GM10847 (cell line): ENCODE results near the gene ADAMTS15.

Experiments
- POLR2A ChIP-seq: IDR thresholded peaks from 2 replicates; pipeline ENCODE4 v1.6.1; 2011; ENCODE audit not compliant: insufficient read length; ENCODE audit errors: extremely low read depth

Gene ADAMTS15

GRCh38 chr11:130413405-130414106, 34.9 kb upstream of the ADAMTS15 start:
- TF ChIP-seq POLR2A: no peak

DNA sequence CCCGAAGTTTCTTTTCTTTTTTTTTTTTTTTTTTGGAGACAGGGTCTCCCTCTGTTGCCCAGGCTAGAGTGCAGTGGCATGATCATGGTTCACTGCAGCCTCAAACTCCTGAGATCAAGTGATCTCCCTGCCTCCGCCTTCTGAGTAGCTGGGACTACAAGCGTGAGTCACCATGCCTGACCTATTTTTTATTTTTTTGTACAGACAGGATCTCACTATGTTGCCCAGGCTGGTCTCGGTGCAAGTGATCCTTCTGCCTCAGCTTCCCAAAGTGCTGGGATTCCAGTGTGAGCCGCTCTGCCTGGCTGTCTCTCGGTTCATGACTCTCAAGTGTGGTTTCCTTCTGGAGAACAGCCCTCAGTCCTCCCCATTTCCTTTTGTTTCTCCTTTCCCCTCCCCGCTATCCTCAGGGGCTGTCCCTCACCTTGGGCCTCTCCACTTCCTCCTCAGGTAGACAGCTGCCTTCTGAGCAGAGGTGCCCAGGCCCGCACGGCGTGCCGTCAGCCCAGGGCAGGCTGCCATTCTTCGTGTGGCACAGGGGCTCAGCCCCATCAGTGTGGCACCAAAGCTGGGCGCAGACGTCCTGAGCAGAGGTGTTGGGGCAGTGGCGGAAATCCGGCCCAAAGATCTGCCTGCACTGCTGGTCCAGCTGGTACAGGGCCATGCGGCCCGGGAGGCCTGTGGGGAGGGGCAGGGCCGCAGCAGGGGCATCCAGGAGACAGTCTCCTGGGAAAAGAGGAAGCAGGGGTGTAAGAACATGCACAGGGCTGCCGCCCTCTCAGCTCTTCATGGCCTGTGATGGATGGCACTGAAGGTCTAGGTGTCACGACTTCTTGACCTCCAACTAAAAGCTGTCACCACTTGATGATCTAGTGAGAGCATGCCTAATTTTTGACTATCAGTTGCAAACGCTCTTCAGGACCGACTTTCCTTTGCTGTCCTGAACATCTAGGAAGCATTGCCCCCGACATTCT, 34.1 kb upstream of the ADAMTS15 start:
- no peak for TF ChIP-seq POLR2A

GRCh38 chr11:130415731-130416529, 32.5 kb upstream of the ADAMTS15 start:
- TF ChIP-seq POLR2A: no peak

DNA sequence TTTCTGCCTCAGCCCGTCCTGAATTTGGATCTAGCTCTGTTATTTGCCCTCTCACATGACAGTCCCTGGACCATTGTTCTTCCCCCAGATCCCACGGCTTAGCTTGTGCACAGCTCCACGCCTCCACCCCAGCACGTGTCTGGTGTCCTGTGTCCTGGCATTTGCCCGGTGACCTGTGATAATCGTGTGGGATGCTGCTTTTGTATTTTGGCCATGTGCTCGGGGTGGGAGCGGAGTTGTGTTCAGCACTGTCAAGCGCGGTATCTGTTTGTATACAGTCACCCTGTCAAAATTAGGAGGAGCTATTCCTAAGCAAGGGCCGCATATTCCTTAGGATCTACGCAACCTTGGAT, 31.9 kb upstream of the ADAMTS15 start:
- no peak for TF ChIP-seq POLR2A

DNA sequence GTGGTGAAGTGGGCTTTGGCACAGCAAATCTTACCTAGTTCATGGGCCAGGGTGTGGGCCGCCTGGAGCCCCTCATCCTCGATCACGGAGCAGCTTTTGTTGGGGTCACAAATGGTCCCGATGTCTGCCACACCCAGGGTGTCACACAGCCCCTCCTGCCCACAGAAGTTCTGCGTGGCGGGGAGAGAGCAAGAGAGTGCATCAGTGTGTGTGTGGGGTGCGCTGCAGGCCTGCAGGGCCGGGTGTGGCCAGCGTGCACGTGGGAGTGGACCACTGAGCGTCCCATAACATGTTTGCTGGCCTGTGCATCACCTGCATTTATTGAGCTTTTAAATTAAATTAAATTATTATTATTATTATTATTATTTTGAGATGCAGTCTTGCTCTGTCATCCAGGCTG, 31.5 kb upstream of the ADAMTS15 start:
- no peak for TF ChIP-seq POLR2A

DNA sequence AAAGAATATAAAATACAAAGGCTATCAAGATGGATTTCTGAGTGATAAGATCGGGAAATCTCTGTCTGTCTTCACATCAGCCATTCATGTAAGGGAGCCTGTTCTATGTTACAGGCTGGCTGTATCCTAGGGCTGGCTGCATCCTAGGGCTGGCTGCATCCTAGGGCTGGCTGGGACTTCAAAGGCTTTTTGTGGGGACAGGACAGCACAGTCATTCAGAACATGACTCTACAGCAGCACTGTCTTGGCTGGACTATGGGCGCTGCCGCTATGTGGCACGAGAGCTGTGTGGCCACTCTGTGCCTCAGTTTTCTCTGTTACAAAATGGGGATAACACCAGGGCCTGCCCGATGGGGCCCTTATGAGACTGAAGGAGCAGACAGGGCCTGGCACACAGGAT, 30.2 kb upstream of the ADAMTS15 start:
- TF ChIP-seq POLR2A: no peak

DNA sequence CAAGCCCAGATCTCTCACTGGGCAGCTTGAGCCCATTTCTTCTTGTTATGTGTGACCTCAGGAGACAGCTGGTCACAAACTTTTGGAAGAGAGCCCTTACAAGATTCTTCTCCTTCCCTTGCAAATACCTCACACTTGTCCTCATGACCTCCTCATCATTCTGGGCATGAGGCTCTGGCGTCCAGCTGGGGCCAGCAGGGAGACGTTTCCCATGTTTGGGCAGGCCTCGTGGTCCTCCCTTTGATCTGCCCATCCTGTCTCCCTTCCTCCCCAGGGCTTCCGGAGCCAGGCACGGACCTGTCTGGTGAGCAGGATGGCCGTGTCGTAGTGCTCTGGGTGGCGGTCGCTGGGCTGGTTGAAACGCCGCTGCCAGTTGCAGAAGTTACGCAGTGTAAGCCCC, 29.7 kb upstream of the ADAMTS15 start:
- no peak for TF ChIP-seq POLR2A

DNA sequence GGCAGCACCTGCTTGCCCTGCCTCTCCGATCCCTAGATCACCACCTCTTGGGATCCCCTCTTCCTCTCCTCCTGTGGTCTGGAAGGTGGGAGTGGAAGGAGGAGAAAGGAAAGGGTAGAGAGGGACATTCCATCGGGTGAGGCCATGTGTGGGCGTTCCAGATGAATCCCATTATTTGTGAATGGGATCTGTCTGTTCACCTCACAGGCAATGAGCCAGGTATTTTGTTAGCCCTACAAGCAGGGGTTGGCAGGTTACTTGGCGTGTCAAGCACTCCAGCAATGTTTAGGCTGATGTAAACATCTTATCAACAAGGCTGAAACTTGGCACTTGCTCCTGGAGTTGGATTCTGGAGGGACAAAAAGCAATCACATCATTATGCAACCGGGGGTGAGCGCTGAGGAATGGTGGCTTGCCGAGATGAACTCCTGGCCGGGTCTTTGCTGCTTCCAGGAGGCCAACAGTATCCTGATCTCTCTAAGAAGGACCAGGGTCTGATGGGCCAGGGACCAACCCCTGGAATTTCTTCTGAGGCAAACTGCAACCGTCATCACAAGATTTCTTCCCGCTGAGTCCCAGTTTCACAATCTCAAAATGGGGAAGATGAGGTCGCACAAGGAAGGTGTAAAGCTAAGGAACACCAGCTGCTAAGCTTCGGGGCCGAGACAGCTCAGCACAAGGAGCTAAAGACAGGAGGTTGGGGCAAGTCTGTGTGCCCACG, 27.8 kb upstream of the ADAMTS15 start:
- no peak for TF ChIP-seq POLR2A

- TF ChIP-seq POLR2A: no peak
Observed at GRCh38 chr11:130421199-130421585, 27.3 kb upstream of the ADAMTS15 start.

DNA sequence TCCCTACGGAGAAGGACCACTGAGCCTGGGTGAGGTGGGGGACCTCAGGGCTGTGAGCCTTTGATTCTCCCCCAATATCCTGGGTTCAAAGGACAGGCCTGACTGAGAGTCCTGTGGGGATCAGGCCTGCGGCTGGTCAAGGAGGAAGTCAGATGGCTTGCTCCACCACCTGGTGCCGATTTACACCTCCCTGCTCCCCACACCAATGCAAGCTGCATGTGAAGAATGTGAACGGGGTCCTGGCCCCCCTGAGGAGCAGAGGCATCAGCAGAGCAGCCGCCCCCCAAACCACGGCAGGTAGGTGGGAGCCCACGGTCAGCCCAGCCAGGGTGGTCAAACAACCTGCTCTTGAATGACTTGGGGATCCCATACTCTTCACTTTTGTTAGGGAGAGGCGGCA, 26.7 kb upstream of the ADAMTS15 start:
- TF ChIP-seq POLR2A: no peak

DNA sequence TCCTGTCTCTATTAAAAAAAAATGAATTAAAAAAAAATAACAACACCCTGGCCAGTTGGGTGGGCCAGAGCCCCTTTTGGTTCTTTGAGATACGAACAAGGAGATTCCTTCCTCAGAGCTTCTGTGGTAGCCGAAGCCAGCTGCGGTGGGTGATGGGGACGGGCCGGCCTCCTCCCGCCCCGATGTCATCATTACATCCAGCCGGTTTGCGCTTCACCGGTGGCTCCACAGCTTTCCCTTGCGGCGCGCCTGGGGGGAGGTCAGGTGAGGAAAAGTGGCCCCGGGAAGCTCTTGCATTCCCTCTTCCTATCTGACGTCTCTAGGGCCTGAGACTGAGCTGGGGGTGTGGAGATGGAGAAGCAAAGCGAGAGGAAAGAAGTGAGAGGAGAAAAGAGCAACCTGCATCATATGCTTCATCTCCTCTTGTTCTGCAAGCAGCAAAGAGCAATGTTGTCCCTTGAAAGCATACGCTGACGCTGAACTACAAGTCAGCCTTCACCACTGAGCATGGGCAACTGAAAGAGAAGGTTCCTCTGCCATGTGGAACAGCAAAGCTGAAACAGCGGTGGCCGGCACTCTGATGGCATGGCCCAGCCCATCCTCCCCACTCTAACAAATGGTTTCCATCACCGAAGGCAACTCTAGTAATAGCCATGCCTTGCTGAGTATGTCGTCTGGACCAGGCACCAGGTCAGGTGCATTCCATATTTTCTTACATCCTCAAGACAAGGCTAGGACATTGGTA, 26.0 kb upstream of the ADAMTS15 start:
- TF ChIP-seq POLR2A: no peak

DNA sequence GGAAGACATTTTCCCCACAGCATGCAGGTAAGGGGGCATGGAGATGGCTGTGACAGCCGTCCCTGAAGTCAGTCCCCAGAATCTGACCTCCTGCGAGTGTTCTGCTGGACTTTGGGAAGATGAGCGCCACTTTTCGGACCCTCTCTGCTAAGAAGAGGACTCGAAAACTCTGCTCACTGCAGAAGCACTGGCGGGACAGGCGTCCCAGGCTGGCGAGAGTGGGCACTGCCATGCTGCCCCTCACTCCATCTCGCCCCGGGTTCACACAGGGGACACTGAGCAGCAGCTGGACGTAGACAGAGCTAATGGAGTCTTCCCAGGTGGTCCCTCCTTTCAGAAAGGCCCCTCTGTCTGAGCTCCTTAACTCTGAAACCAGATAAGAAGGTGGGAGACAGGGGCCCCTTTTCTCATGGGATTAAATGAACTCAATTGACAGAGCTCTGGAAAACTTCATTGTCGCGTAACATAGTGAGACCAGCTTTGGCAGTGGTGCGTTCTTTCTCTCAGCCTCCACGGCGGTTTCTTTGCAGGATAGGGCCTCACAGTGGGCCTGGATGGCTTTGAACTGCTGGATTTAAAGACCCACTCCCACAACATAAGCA, 24.8 kb upstream of the ADAMTS15 start:
- no peak for TF ChIP-seq POLR2A

DNA sequence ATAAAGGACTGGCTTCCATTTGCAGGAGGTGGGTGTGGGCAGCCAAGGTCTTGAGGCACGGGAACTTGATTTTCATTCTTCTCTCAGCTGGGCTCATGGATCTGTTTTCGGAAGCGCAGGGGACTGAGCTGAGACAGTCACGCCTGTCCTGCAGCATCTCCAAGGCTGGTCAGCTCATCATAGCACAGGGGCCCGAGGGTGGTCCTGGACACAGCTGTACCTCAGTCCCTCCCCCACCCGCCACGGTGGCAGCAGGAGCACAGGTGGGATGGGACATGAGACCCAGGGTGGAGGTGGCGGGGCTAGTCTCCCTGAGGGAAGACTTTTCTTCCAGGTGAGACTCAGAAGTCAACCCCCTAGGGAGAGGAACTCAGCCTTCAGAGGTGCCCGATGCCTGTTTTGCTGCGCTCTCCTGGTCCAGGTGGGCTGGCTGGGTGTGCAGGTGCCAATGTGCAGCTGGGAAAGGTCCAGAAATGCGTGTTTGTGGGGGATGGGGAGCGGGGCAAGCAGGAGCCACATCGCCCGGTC, 23.8 kb upstream of the ADAMTS15 start:
- TF ChIP-seq POLR2A: no peak

- no peak for TF ChIP-seq POLR2A
Observed at GRCh38 chr11:130425156-130425555, 23.3 kb upstream of the ADAMTS15 start.
